HG03039 (cell line): ENCODE results near the gene FBXW4.

Experiments used
- ATAC-seq: cut with Tn5 transposase; IDR thresholded peaks from one replicate; pipeline ENCODE4 v1.9.1; 2021; ENCODE audit warnings: mild to moderate bottlenecking, moderate library complexity; ENCODE audit not compliant: unreplicated experiment

Gene FBXW4

DNA sequence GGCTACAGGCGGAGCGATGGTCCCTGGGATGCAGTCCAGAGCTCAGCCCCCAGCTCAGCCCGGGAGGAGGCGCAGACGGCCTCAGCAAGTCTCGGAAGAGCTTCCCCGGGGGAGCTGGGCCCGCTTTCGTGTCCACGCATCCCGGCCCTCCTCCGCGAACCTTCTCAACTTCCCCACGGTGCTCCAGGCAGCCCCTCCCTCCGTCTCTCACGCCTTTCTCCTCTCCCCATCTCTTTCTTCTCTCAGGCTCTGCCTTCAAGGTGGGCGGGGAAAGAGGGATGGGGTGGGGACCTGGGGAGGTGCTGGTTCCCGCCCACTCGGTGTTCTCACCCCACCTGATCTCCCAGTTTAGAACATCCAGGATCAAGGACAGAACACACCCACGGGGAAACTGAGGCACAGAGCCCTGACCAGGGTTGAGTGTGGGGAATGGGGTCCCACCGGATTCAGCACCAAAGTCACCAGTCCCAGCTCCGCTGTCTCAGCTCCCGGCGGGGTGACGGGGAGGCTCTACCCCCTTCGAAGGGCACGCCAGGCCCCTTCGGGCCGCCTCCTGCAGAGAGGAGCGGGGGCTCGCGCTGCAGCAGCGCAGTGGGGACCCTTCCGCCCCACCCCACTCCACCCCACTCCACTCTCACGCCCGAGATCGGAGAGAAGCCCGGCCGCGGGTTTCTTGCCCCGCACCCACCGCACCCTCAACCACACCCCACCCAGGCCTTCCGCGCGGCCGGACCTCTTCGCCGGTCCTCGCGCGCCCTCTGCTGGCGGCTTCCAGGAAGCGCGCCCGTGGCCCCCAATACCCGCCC lies 125.1 kb downstream of the FBXW4 start:
- peak; percentile 63 for ATAC-seq

DNA sequence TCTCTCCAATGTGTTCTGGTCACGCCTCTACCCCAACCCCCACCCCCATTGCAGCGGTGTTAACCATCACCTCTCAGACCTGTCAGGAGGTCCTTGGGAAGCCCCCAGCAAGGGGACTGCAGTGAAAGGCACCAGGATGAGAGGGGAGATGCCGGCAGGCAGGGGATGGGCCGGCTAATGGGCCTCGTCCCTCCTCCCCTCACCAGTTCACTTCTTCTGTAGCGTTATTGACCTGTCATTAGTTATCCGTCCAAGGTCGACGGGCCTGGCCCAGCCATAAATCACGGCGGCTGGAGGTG lies 125.7 kb downstream of the FBXW4 start:
- no peak for ATAC-seq

DNA sequence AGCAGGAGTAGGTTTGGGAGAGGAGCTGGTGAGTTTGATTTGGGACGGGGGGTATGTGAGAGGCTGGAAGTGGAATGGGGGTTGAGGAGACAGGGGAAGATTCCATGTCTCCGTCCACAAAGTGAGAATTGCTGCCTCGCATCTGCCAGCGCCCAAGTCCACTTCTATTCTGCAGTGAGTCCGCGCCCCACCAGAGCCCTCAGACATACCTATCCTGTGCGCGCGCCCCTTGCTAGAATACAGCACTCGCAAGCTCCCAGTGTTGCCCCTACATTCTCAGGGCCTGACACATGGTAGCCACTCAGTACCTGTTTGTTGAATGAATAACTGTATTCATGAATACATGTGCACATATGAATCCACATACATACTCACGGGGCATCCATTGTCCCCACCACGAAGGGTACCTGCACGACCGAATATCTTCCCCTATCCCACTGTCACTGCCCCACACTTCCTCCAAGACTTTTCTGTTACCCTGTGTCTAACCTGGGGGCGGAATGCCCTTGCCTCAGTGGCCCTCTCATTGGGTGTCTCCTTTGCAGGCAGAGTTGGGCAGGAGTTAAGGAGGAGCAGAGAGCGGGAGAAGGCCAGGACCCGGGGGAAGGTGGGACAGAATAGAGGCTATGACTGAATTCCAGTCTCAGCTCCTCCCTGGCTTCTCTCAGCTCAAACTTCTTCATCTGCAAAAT lies 126.8 kb downstream of the FBXW4 start:
- ATAC-seq = no peak

DNA sequence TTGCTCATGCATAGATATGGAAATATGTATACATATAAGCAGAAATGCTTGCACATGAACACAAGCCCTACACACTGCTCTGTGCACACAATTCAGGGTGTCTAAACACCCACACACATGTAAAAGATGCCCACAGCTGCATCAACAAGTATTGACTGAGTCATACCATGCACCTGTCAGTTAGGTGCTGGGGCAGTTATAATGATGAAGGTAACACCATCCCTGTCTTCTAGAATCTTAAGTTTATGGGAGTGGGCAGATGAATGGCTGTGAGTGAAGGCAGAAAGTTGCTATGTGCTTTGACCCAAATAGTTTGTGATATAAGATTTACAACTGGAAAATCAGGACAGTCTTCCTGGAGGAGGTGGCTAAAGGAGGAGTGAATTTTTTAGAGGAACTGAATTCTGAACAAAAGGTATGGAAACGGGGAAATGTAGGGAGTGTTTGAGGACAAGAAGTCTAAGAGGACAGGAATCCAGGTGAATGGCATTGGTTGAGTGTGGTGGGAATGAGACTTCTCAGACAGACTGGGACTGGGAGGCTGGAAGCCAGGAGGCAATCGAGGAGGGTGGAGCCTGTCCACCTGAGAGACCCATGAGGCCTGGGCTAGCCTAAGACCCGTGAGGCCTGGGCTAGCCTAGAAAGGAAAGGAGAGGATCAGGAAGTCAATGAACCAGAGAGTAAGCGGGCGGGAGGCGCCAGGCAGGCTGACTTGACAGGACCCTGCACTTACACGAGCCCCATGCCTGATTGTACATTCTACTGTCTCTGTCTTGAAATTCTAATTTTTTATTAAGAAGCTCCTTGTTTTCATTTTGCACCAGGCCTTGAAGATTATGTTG lies 127.6 kb downstream of the FBXW4 start:
- ATAC-seq = no peak

DNA sequence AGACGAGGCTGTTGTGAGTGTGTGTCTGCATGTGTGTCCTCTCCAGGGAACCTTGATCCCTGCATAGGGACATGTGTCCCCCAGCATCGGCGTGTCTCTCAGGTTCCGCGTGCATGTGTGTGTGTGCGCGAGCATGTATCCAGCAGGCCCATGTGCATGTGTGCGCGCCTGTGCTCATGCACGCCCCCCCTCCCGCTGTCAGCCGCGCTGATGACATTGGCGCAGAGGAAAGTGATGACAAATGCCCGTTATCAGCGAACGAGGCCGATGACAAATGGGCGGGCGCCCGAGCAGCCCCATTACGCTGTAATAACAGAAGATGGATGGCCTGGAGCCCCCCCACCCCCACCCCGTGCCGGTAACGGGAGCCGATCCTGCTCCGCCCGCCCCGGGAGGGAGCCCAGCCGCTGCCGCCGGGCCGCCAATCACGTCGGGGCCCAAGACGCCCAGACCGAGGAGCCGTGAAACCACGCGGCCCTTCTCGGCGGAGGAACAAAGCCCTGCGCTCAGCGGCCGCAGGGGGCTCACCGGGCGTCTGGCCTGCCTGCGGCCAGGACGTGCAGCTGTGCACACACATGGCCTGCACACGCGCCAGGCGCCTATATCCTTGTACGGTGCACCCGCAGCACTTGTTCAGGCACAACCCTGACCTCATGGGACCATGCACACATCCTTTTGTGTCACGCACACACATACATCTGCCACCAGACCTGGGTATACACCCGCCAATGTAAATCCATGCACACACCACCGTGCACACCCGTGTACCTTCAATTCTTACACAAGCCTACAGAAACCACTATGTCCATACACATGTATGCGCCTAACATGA lies 128.4 kb downstream of the FBXW4 start:
- ATAC-seq = no peak

DNA sequence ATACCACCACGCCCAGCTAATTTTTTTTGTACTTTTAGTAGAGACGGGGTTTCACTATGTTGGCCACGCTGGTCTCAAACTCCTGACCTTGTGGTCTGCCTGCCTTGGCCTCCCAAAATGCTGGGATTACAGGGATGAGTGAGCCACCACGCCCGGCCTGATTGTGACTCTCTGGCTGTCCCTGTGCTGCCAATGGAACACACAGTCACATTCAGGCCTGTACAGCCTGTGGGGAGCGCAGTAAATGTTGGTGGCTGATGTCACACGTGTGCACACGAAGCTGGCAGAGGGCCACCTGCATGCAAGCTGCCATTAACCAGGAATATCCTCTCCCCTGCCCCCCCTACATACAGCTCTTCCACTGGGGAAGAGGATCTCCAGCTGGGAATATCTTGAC lies 129.0 kb downstream of the FBXW4 start:
- no peak for ATAC-seq

DNA sequence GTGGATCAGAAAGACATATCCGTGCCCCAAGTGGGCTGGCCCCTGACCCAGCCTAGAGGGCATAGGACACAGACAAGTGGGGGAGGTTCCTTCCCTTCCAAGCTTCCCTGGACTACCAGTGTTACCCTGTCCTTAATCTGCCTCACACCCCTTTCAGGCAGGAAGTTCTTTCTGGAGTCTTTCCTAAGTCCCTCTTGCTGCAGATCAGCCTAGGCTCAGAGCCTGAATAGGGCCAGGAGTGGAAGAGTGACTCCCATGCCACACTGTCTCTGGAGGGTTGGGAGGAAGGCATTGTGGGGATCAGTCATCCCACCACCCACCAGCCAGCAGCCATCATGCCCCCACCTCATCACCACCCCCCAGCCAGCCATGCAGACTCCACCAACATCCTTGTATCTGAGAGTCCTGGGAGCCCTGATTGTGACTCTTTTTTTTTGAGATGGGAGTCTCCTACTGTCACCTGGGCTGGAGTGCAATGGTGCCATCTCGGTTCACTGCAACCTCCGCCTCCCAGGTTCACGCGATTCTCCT lies 129.5 kb downstream of the FBXW4 start:
- ATAC-seq = no peak

DNA sequence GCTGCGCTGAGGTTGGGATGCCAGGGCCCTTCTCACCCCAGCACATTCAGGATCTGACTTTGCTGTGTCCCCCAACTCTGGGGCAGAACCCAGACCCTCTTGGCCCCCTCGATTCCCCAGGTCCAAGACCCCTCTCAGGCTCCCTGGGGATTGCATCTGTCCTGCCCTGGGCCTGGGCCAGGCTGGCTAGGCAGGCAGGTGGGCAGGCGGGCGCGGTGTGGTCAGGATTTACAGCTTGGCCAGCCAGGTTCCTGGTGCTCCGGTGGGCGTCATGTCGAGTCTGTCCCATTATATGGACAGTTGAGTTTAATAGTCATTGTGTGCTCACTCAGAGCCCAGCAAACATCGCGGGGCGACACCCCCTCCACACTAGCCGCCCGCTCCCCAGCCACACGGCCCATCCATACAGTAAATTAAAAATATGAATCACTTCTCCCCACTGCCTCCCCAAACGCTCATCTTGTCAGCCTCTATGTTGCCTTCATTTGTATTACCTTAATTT lies 130.4 kb downstream of the FBXW4 start:
- no peak for ATAC-seq

DNA sequence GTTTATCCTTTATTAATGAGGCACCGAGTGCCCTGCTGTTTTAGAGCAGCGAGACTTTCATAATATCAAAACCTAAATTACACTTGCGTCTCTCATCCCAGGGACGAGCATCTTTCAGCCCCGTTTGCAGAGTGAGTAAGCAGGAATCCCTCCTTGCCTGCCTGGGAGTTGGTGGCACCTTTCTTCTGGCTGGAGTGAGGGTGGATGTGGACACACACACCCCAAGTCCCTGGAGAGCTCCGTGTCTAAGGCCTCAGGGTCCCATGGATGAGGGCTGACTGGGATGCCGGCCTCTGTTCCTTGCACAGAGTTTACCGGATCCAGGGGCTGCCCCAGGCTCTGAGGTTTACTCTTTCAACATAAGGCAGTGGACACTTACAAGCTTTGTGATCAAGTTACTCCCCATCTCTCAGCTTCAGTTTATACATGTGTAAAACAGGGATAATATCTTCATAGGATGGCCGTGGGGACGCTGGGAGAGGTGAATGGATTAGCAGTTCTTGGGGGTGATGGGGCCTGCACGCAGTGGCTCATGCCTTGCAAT lies 131.4 kb downstream of the FBXW4 start:
- no peak for ATAC-seq

DNA sequence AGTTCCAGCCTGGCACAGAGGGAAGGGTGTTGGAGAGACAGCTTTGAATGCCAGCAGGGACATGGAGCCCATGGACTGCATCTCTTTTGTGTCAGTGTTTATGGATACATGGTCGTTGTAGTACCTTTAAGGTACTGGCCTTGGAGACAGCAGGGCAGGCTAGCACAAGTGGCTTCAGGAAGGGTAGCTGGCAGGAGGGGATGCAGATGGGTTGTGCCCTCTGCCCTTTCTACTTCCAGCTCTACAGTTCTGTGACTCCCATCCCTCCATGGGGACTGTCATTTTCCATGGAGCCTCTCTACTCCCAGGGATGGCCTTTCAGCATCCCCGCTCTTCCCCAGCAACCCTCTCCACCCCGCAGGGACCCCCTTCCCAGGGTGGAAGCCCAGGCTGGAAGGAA lies 132.0 kb downstream of the FBXW4 start:
- ATAC-seq = no peak

DNA sequence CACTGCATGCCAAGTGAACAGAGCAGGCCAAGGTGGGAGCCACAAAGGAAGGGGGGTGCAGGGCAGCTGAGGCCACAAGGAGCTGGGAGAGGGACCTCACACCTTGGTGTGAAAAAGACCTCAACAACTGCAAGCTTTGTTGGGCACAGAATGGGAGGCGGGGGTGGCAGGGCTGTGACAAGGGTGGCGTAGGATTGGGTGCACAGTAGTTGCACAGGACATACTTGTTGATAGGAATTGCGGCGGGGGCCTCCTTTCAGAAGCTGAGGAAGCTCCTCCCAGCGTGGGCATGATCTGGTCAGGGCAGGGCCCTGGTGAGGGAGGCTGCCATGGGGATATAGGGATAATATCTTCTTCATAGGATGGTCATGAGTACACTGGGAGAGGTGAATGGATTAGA lies 132.7 kb downstream of the FBXW4 start:
- ATAC-seq = no peak

DNA sequence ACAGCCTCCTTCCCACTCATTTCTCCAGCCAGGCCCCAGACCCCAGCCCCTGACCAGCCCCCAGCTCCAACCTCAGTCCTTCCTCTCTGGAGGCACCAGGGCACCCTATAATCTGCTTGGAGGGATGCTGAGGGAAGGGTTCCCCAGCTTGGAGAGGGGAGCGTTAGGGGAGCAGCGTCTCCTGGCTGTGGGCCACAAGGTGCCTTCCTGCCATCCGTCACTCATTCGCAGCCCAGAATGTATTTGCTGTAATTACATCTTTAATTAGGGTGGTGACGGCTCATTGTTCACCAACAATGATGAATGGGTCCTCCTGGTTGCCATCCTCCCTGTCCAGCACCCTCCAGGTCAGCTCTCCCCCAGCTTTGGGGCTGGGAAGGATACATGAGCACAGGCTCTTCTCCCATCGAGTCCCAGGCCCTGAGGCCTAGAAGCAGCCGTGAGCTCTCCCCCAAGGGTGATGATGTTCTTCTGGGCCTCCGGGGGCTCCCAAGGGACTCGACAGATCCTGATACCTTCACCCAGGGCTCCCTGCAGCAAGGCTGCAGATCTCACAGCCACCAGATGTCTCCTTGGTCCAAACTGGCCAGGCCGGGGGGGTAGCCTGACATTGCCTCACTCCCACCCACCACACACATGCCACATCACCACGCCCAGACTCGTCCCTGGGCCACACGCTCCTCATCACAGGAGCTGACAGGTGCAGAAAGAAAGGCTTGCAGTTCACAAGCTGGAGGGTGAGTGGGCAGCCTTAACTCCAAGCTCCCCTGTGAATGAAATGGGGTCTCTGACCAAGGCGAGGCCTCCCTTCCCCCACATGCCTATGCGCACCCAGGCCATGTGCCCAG lies 133.7 kb downstream of the FBXW4 start:
- no peak for ATAC-seq
